ENCODE data around the gene RSL24D1. TPM values are rescaled to one million over a fixed set of nuclear protein-coding genes. Genes with fewer than 3 reads are reported as not detected.

The RSL24D1 gene
- total RNA-seq, 1 experiment from 2014 or later = 111 TPM

DNA sequence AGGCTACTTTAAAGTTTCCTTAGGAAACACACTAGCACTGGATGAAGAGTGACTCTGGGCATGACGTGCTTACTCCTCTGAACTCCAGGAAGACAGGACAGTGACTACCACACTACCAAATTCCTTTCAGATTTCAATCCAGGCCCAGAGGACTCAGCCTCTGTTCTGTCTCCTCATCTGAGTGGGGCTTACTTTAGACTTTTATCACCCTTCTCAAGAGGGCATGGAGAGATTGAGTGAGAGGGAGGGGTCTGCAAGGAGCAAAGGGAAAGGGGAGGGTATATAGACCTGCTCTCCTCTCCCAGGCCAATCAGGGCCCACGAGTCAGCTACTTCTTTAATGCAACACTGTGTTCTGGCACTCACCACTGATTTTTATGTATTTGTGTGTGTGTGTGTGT lies 29.4 kb upstream of the RSL24D1 start:
- Histone ChIP-seq H4K20me1 (ENCODE audit: control insufficient read depth, insufficient read depth, insufficient read length) (no peaks in the 10 kb centered on the region), H2BK15ac (ENCODE audit: low read depth, low read length) (no peak overlapping the region), H3K9ac (ENCODE audit: extremely low read depth, insufficient read length, low read length) (no peak overlapping the region), H4K5ac (ENCODE audit: insufficient read length, low read depth, low read length) (no peak overlapping the region), H4K91ac (ENCODE audit: insufficient read length, low read depth, low read length) (no peak overlapping the region), H3K27ac (ENCODE audit: insufficient read length, low read depth, low read length) (no peak overlapping the region), H3K27me3 (ENCODE audit: insufficient read depth, low read length) (no peaks in the 10 kb centered on the region), H3K23ac (ENCODE audit: insufficient read length, low read depth, low read length) (no peak overlapping the region), H2BK5ac (ENCODE audit: insufficient read length, low read length) (no peak overlapping the region), H4K8ac (replicated peaks; ENCODE audit: insufficient read length, low read depth, low read length) (no peak overlapping the region), H3K79me1 (ENCODE audit: insufficient read depth, low read depth, low read length, poor library complexity, severe bottlenecking) (no peaks in the 10 kb centered on the region), H2BK20ac (ENCODE audit: low read depth, low read length, poor library complexity, severe bottlenecking) (no peak overlapping the region), H3K56ac (ENCODE audit: insufficient read length, low read depth, low read length) (no peak overlapping the region), H2BK12ac (ENCODE audit: insufficient read length, low read depth, low read length) (no peak overlapping the region), H3K23me2 (ENCODE audit: insufficient read length, low read depth, low read length, poor library complexity, severe bottlenecking) (no peaks in the 10 kb centered on the region), H3K4me2 (ENCODE audit: insufficient read depth, insufficient read length, low read length) (no peak overlapping the region), H3K14ac (ENCODE audit: insufficient read depth, low read length) (no peak overlapping the region), H2AFZ (ENCODE audit: low read length) (peak overlapping the region; percentile 71), H3K4me1 (ENCODE audit: insufficient read depth, low read length) (no peaks in the 10 kb centered on the region; the same call in 1 of the 2 replicates), H3K9me3 (ENCODE audit: control insufficient read depth, low read depth, low read length) (no peaks in the 10 kb centered on the region), H3T11ph (ENCODE audit: low read length) (no peak overlapping the region), H3K4ac (ENCODE audit: low read depth, low read length) (no peak overlapping the region), H3K18ac (ENCODE audit: insufficient read length, low read depth, low read length) (no peak overlapping the region), H3K79me2 (ENCODE audit: insufficient read depth, low read length) (no peaks in the 10 kb centered on the region), H2BK120ac (ENCODE audit: low read depth, low read length, poor library complexity, severe bottlenecking) (no peak overlapping the region), H2AK5ac (ENCODE audit: insufficient read length, low read length) (no peak overlapping the region)
- Mint-ChIP-seq H3K27ac (peak overlapping the region in 1 of 3 experiments; percentile 81; a peak in 1 of 7 replicates), H3K36me3 (ENCODE audit: insufficient read depth in 1 of 3, low read depth in 3 of 3) (no peaks in the 10 kb centered on the region), H3K4me3 (no peak overlapping the region), H3K9me3 (no peaks in the 10 kb centered on the region), H3K4me1 (peaks cover 5 to 11% of the 10 kb centered on the region in 2 experiments), H3K27me3 (ENCODE audit: low read depth) (no peaks in the 10 kb centered on the region)
- no CpG with 5 or more reads among the region's 2 CpGs for WGBS (ENCODE audit: extremely low coverage, insufficient read length, low lambda C conversion rate)
- TF ChIP-seq, protein P1, sequence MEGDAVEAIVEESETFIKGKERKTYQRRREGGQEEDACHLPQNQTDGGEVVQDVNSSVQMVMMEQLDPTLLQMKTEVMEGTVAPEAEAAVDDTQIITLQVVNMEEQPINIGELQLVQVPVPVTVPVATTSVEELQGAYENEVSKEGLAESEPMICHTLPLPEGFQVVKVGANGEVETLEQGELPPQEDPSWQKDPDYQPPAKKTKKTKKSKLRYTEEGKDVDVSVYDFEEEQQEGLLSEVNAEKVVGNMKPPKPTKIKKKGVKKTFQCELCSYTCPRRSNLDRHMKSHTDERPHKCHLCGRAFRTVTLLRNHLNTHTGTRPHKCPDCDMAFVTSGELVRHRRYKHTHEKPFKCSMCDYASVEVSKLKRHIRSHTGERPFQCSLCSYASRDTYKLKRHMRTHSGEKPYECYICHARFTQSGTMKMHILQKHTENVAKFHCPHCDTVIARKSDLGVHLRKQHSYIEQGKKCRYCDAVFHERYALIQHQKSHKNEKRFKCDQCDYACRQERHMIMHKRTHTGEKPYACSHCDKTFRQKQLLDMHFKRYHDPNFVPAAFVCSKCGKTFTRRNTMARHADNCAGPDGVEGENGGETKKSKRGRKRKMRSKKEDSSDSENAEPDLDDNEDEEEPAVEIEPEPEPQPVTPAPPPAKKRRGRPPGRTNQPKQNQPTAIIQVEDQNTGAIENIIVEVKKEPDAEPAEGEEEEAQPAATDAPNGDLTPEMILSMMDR (conservative IDR thresholded peaks at IDR 0.05) = no peak
- no peak for DNase-seq

Data from H9 (cell line).